Small intestine (tissue), 16 donors: ENCODE results near the gene CMYA5. TPM values are rescaled to one million over a fixed set of nuclear protein-coding genes. Genes with fewer than 3 reads are reported as not detected.

Experiments
- DNase-seq, 2 donors: peaks; one replicate each; pipeline versions ENCODE4 v3.0.0 to v3.0.0-alpha.2; 2013
- FAIRE-seq: peaks from 2 replicates; lab custom pipeline; 2012; peaks lifted over from hg19 to GRCh38; lab: Jason Lieb, UNC
- H3K27ac ChIP-seq, 3 donors: one replicate each; pipeline ENCODE4 v1.5.1; 2013; ENCODE audit warnings: low read length in 2 of 3, mild to moderate bottlenecking in 2 of 3, control low read depth in 1 of 3, inconsistent platforms in 1 of 3, low read depth in 1 of 3, moderate library complexity in 1 of 3
- H3K27me3 ChIP-seq, 3 donors: one replicate each; pipeline ENCODE4 v1.6.1; 2013; ENCODE audit warnings: low read length in 3 of 3, inconsistent platforms in 1 of 3; ENCODE audit not compliant: control insufficient read depth in 3 of 3, insufficient read depth in 3 of 3
- H3K36me3 ChIP-seq, 3 donors: one replicate each; pipeline ENCODE4 v1.6.1; 2013; ENCODE audit warnings: low read length in 3 of 3, inconsistent platforms in 1 of 3, low read depth in 1 of 3, mild to moderate bottlenecking in 1 of 3, moderate library complexity in 1 of 3; ENCODE audit not compliant: control insufficient read depth in 3 of 3, insufficient read depth in 2 of 3
- H3K4me1 ChIP-seq, 3 donors: one replicate each; pipeline ENCODE4 v1.6.1; 2013; ENCODE audit warnings: low read length in 2 of 3, inconsistent platforms in 1 of 3, low read depth in 1 of 3, mild to moderate bottlenecking in 1 of 3, moderate library complexity in 1 of 3; ENCODE audit not compliant: control insufficient read depth in 3 of 3, insufficient read depth in 2 of 3
- H3K4me3 ChIP-seq, 3 donors: one replicate each; pipeline ENCODE4 v1.5.1; 2013; ENCODE audit warnings: low read length in 3 of 3, control low read depth in 1 of 3, inconsistent platforms in 1 of 3, low read depth in 1 of 3, mild to moderate bottlenecking in 1 of 3, moderate library complexity in 1 of 3
- H3K9me3 ChIP-seq, 2 donors: one replicate each; pipeline ENCODE4 v1.6.1; 2013; ENCODE audit warnings: low read depth in 1 of 2, low read length in 1 of 2; ENCODE audit not compliant: control insufficient read depth in 2 of 2, insufficient read depth in 1 of 2
- WGBS, 3 donors: extraction: QIAGEN DNeasy Blood & Tissue Kit; methylation state at CpG; one replicate each; pipeline ENCODE4 v1.1.7; 2013; 5-methylcytosine and 5-hydroxymethylcytosine counted together
- long read RNA-seq, 10 donors: transcript quantifications; one replicate each; lab custom pipeline, GENCODE V29; 2026
- polyA plus RNA-seq, 4 donors: library from polyadenylated mRNA; stranded (reverse) in 3 of 4; unstranded in 1 of 4; fragments of 200-250 nt in 3 of 4; fragments of 120-200 nt in 1 of 4; gene quantifications; one replicate each; pipeline versions ENCODE4 v1.2.1 to v1.2.3, GENCODE V29; 2013
- donor health status: healthy with polysubstance abuse.
- donor health status: control.
- donor health status: control.
- donor health status: Bipolar disorder and iron deficiency.
- donor health status: healthy.

CMYA5 gene
- polyA plus RNA-seq, result 1 to 10 TPM in 3 of 4 donors, under 1 TPM in 1; 0.61 to 5.7 (median 1.6) TPM
- long read RNA-seq, donor 1, result 0 reads
- long read RNA-seq, donor 2, result 0 reads
- long read RNA-seq, donor 3, result 0 reads
- long read RNA-seq, donor 4, result 0 reads
- long read RNA-seq, donor 5, result 0 reads
- long read RNA-seq, donor 6, result 0 reads
- long read RNA-seq, donor 7, partial matches to known transcripts, result 34 of 34 reads
- long read RNA-seq, donor 7, other reads (novel, unspliced or antisense), result 0 of 34 reads
- long read RNA-seq, donor 8, result 0 reads
- long read RNA-seq, donor 9, result 0 reads
- long read RNA-seq, donor 10, result 0 reads

- DNase-seq (peak; percentile 3 to 57), FAIRE-seq (no peak)
- Histone ChIP-seq H3K4me3 (peak within 1 kb of the TSS in 1 of 3 donors; percentile 47), H3K27me3 (no peaks in the 10 kb centered on the region), H3K4me1 (no peaks in the 10 kb centered on the region), H3K9me3 (no peaks in the 10 kb centered on the region), H3K27ac (peak within 1 kb of the TSS in 1 of 3 donors; percentile 36), H3K36me3 (peaks cover 0 to 1% (median 0%) of the 10 kb centered on the region in 3 donors)
- WGBS, 3 donors, result 32 to 51% (median 48%) methylated on average over 66 to 74 of the region's 74 CpGs
These were observed at the start of gene CMYA5 for GRCh38 chr5:79689541-79690466. TSS of gene CMYA5 (plus strand) at chr5:79689836. CDS start at chr5:79689908, 72 bp downstream.

DNA sequence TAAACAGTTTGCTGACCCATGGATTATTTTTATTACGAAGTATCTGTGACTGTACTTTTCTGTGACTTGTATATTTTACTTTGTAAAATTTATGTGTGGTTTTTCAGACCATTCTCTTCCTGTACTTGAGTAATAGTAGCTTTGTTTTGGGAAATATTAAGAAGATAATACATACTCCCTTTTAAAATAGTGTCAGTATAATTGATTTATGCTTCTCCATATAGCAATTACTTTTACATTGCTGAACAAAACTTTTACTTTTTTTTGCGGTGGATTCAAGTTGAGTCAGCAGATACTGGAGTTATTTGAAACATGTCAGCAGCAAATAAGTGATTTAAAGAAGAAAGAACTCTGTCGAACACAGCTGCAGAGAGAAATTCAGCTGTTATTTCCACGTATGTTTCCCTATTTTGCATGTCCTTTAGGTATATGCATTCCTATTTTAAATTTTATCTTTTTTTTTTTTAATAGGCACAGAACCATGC, 49.0 kb upstream of the CMYA5 start:
- no peak for DNase-seq
- FAIRE-seq, result no peak

GRCh38 chr5:79641414-79641813, 48.2 kb upstream of the CMYA5 start:
- Histone ChIP-seq H3K4me3 (no peak overlapping the region), H3K36me3 (peaks cover 5 to 16% (median 14%) of the 10 kb centered on the region in 3 donors), H3K4me1 (no peaks in the 10 kb centered on the region), H3K9me3 (no peaks in the 10 kb centered on the region), H3K27me3 (no peaks in the 10 kb centered on the region), H3K27ac (no peak overlapping the region)
- FAIRE-seq, result peak; percentile 59
- WGBS, 3 donors, result 92 to 97% (median 95%) methylated on average over 1 of the region's 1 CpG
- no peak for DNase-seq

More for the DNA sequence above, 49.0 kb upstream of the CMYA5 start:
- Histone ChIP-seq H3K4me3 (no peak overlapping the region), H3K27me3 (no peaks in the 10 kb centered on the region), H3K27ac (no peak overlapping the region), H3K36me3 (peaks cover 5 to 17% (median 14%) of the 10 kb centered on the region in 3 donors), H3K4me1 (no peaks in the 10 kb centered on the region), H3K9me3 (no peaks in the 10 kb centered on the region)
- WGBS, 3 donors, result 84 to 91% (median 88%) methylated on average over 4 of the region's 4 CpGs

GRCh38 chr5:79642210-79642609, 47.4 kb upstream of the CMYA5 start:
- no peak overlapping the region for H3K4me3 ChIP-seq
- WGBS, 3 donors, result 69 to 92% (median 91%) methylated on average over 1 of the region's 1 CpG
- no peak for FAIRE-seq

GRCh38 chr5:79653843-79654242, 35.8 kb upstream of the CMYA5 start:
- no peaks in the 10 kb centered on the region for H3K4me1 ChIP-seq
- no peak overlapping the region for H3K27ac ChIP-seq
- no peaks in the 10 kb centered on the region for H3K9me3 ChIP-seq
- WGBS, 3 donors, result 90 to 96% (median 95%) methylated on average over 6 of the region's 6 CpGs
- no peak overlapping the region for H3K4me3 ChIP-seq
- H3K36me3 ChIP-seq, result peaks cover 0 to 7% (median 2%) of the 10 kb centered on the region in 3 donors
- H3K27me3 ChIP-seq, result no peaks in the 10 kb centered on the region
- no peak for FAIRE-seq
- DNase-seq, result no peak

More at GRCh38 chr5:79642210-79642609, 47.4 kb upstream of the CMYA5 start:
- Histone ChIP-seq H3K4me1 (no peaks in the 10 kb centered on the region), H3K27ac (no peak overlapping the region), H3K36me3 (peaks cover 5 to 18% (median 16%) of the 10 kb centered on the region in 3 donors), H3K9me3 (no peaks in the 10 kb centered on the region), H3K27me3 (no peaks in the 10 kb centered on the region)
- no peak for DNase-seq

DNA sequence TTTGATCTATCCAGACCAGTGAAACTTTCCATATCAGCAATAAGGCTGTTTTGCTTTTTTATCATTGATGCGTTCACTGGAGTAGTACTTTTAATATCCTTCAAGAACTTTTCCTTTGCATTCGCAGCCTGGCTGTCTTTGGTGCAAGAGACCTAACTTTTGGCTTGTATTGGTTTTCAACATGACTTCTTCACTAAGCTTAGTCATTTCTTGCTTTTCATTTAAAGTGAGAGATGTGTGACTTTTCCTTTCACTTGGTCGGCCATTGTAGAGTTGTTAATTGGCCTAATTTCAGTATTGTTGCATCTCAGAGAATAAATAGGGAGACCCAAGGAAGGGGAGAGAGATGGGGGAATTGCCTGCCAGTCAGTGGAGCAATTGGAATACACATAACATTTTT, 26.4 kb upstream of the CMYA5 start:
- FAIRE-seq (no peak), DNase-seq (no peak)
- Histone ChIP-seq H3K4me1 (no peaks in the 10 kb centered on the region), H3K4me3 (no peak overlapping the region), H3K36me3 (peaks cover 3 to 9% (median 6%) of the 10 kb centered on the region in 3 donors), H3K27ac (no peak overlapping the region), H3K27me3 (no peaks in the 10 kb centered on the region), H3K9me3 (no peaks in the 10 kb centered on the region)
- 76 to 87% (median 81%) methylated on average over 3 of the region's 3 CpGs for WGBS, 3 donors

GRCh38 chr5:79666758-79667157, 22.9 kb upstream of the CMYA5 start:
- Histone ChIP-seq H3K36me3 (peaks cover 4 to 15% (median 6%) of the 10 kb centered on the region in 3 donors), H3K27ac (no peak overlapping the region), H3K9me3 (no peaks in the 10 kb centered on the region), H3K27me3 (no peaks in the 10 kb centered on the region), H3K4me3 (no peak overlapping the region), H3K4me1 (no peaks in the 10 kb centered on the region)
- no peak for DNase-seq
- WGBS, 3 donors, result 82 to 95% (median 86%) methylated on average over 3 of the region's 3 CpGs
- FAIRE-seq, result no peak

DNA sequence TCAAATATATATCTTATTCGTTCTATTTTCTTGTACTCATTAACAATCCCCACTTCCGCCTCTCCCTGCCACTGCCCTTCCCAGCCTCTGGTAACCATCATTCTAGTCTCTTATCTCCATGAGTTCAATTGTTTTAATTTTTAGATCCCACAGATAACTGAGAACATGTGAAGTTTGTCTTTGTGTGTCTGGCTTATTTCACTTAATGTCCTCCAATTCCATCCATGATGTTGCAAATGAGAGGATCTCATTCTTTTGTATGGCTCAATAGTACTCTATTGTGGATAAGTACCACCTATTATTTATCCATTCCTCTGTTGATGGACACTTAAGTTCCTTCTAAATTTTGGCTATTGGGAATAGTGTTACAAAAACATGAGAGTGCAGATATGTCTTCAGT, 17.2 kb upstream of the CMYA5 start:
- H3K36me3 ChIP-seq, result peaks cover 4 to 22% (median 6%) of the 10 kb centered on the region in 3 donors
- 96 to 98% (median 96%) methylated on average over 2 of the region's 2 CpGs for WGBS, 3 donors

More for the DNA sequence above, 17.2 kb upstream of the CMYA5 start:
- FAIRE-seq, result no peak
- Histone ChIP-seq H3K27me3 (no peaks in the 10 kb centered on the region), H3K9me3 (no peaks in the 10 kb centered on the region), H3K27ac (no peak overlapping the region), H3K4me1 (no peaks in the 10 kb centered on the region), H3K4me3 (no peak overlapping the region)
- DNase-seq, result no peak
